ENCODE results near the gene PNMA8A. TPM values are rescaled to one million over a fixed set of nuclear protein-coding genes. Genes with fewer than 3 reads are reported as not detected.

Gene PNMA8A
- total RNA-seq, 1 donor from 2014 or later = not detected

- H3K9me3 Mint-ChIP-seq = no peaks in the 10 kb centered on the region
- TF ChIP-seq CTCF (IDR thresholded peaks at IDR 0.05) = no peak
- no peak overlapping the region for H3K27ac Mint-ChIP-seq
- no peaks in the 10 kb centered on the region for H3K4me1 Mint-ChIP-seq
- POLR2A ChIA-PET = no interaction called here
- no peak overlapping the region for H3K4me3 Mint-ChIP-seq
- DNase-seq = no peak
- CTCF ChIA-PET = no interaction called here
- peaks cover 49% of the 10 kb centered on the region for H3K27me3 Mint-ChIP-seq
- intact Hi-C loops (cut with micrococcal nuclease) = no loop called here
- no peak for ATAC-seq (ENCODE audit: low read depth)
- H3K36me3 Mint-ChIP-seq (ENCODE audit: low read depth) = no peaks in the 10 kb centered on the region
Measured at GRCh38 chr19:46472592-46472991, 1.2 kb upstream of the PNMA8A start.

- ATAC-seq (ENCODE audit: low read depth) (no peak), DNase-seq (no peak)
- ChIA-PET POLR2A (no interaction called here), CTCF (no interaction called here)
- no peak for TF ChIP-seq CTCF (IDR thresholded peaks at IDR 0.05)
- peaks cover 51% of the 10 kb centered on the region for H3K27me3 Mint-ChIP-seq
- H3K4me1 Mint-ChIP-seq = peaks cover under 1% of the 10 kb centered on the region
- no peak overlapping the region for H3K4me3 Mint-ChIP-seq
- no peak overlapping the region for H3K27ac Mint-ChIP-seq
- intact Hi-C loops (cut with micrococcal nuclease) = no loop called here
- H3K9me3 Mint-ChIP-seq = no peaks in the 10 kb centered on the region
- H3K36me3 Mint-ChIP-seq (ENCODE audit: low read depth) = no peaks in the 10 kb centered on the region
Measured at GRCh38 chr19:46471811-46472543, 614 bp upstream of the PNMA8A start.

- Mint-ChIP-seq H3K27ac (no peak overlapping the region), H3K36me3 (ENCODE audit: low read depth) (no peaks in the 10 kb centered on the region), H3K27me3 (peaks cover 51% of the 10 kb centered on the region), H3K9me3 (no peaks in the 10 kb centered on the region), H3K4me1 (peaks cover 4% of the 10 kb centered on the region), H3K4me3 (no peak overlapping the region)
- DNase-seq (no peak), ATAC-seq (ENCODE audit: low read depth) (no peak)
- POLR2A ChIA-PET = no interaction called here
- intact Hi-C loops (cut with micrococcal nuclease) = no loop called here
- CTCF ChIA-PET = no interaction called here
- TF ChIP-seq CTCF (IDR thresholded peaks at IDR 0.05) = no peak
Measured at GRCh38 chr19:46470376-46470775, 987 bp downstream of the PNMA8A start.

GRCh38 chr19:46469541-46470185 is 1.7 kb downstream of the PNMA8A start:
- intact Hi-C loops (cut with micrococcal nuclease) = no loop called here
- Mint-ChIP-seq H3K4me1 (peaks cover 4% of the 10 kb centered on the region), H3K27me3 (peaks cover 54% of the 10 kb centered on the region), H3K27ac (no peak overlapping the region), H3K36me3 (ENCODE audit: low read depth) (no peaks in the 10 kb centered on the region), H3K4me3 (no peak overlapping the region), H3K9me3 (no peaks in the 10 kb centered on the region)
- ATAC-seq (ENCODE audit: low read depth) = no peak
- TF ChIP-seq CTCF (IDR thresholded peaks at IDR 0.05) = no peak
- CTCF ChIA-PET = no interaction called here
- POLR2A ChIA-PET = no interaction called here
- no peak for DNase-seq

- ChIA-PET POLR2A (interaction anchor here (0.7 kb wide), 1 partner anchor 306 kb away, joined by 4 read pairs; no protein-coding TSS in a partner anchor), CTCF (no interaction called here)
- H3K27me3 Mint-ChIP-seq = peaks cover 32% of the 10 kb centered on the region
- H3K9me3 Mint-ChIP-seq = no peaks in the 10 kb centered on the region
- no peak overlapping the region for H3K27ac Mint-ChIP-seq
- peaks cover 4% of the 10 kb centered on the region for H3K4me1 Mint-ChIP-seq
- ATAC-seq (ENCODE audit: low read depth) = no peak
- TF ChIP-seq CTCF (IDR thresholded peaks at IDR 0.05) = no peak
- intact Hi-C loops (cut with micrococcal nuclease) = no loop called here
- DNase-seq = no peak
- H3K36me3 Mint-ChIP-seq (ENCODE audit: low read depth) = no peaks in the 10 kb centered on the region
- H3K4me3 Mint-ChIP-seq = no peak overlapping the region
Measured at GRCh38 chr19:46466536-46467196, 4.7 kb downstream of the PNMA8A start.

Data from activated B cell treated with CpG ODN at 0.5 μM for 24 hours (primary cell).